Measurements from ENCODE around the gene DNAH17. TPM values are rescaled to one million over a fixed set of nuclear protein-coding genes. Genes with fewer than 3 reads are reported as not detected.

The DNAH17 gene
- total RNA-seq, result under 1 TPM; 0.05 to 0.08 (median 0.05) TPM

- Mint-ChIP-seq H3K4me3 (no peak within 1 kb of the TSS), H3K36me3 (ENCODE audit: insufficient read depth) (no peaks in the 10 kb centered on the region), H3K27me3 (ENCODE audit: low read depth) (no peaks in the 10 kb centered on the region), H3K9me3 (no peaks in the 10 kb centered on the region), H3K4me1 (ENCODE audit: low read depth) (no peaks in the 10 kb centered on the region)
- DNase-seq, result no peak
- ATAC-seq, result no peak
These were observed at the start of gene DNAH17 for GRCh38 chr17:78577296-78577695. Gene DNAH17 (minus strand): TSS chr17:78577396. CDS start chr17:78575057, 2,339 bp downstream.

- no peaks in the 10 kb centered on the region for H3K27me3 Mint-ChIP-seq (ENCODE audit: low read depth)
- no peaks in the 10 kb centered on the region for H3K4me1 Mint-ChIP-seq (ENCODE audit: low read depth)
- no peak overlapping the region for H3K4me3 Mint-ChIP-seq
- no peak for ATAC-seq
- DNase-seq, result no peak
- H3K9me3 Mint-ChIP-seq, result no peaks in the 10 kb centered on the region
- no peaks in the 10 kb centered on the region for H3K36me3 Mint-ChIP-seq (ENCODE audit: insufficient read depth)
These were observed 47.3 kb upstream of the DNAH17 start for GRCh38 chr17:78624324-78625151.

- Mint-ChIP-seq H3K9me3 (no peaks in the 10 kb centered on the region), H3K27me3 (ENCODE audit: low read depth) (no peaks in the 10 kb centered on the region), H3K4me1 (ENCODE audit: low read depth) (no peaks in the 10 kb centered on the region), H3K36me3 (ENCODE audit: insufficient read depth) (no peaks in the 10 kb centered on the region), H3K4me3 (no peak overlapping the region)
- no peak for DNase-seq
- no peak for ATAC-seq
These were observed 46.3 kb upstream of the DNAH17 start for GRCh38 chr17:78623541-78623940.

GRCh38 chr17:78622491-78623265 lies 45.5 kb upstream of the DNAH17 start:
- Mint-ChIP-seq H3K9me3 (no peaks in the 10 kb centered on the region), H3K4me1 (ENCODE audit: low read depth) (no peaks in the 10 kb centered on the region), H3K4me3 (no peak overlapping the region), H3K36me3 (ENCODE audit: insufficient read depth) (no peaks in the 10 kb centered on the region), H3K27me3 (ENCODE audit: low read depth) (no peaks in the 10 kb centered on the region)
- no peak for DNase-seq
- ATAC-seq, result no peak

GRCh38 chr17:78621720-78622490 lies 44.7 kb upstream of the DNAH17 start:
- no peak for ATAC-seq
- H3K27me3 Mint-ChIP-seq (ENCODE audit: low read depth), result no peaks in the 10 kb centered on the region
- no peaks in the 10 kb centered on the region for H3K9me3 Mint-ChIP-seq
- H3K4me1 Mint-ChIP-seq (ENCODE audit: low read depth), result no peaks in the 10 kb centered on the region
- H3K36me3 Mint-ChIP-seq (ENCODE audit: insufficient read depth), result no peaks in the 10 kb centered on the region
- H3K4me3 Mint-ChIP-seq, result no peak overlapping the region
- DNase-seq, result no peak

GRCh38 chr17:78620099-78620498 lies 42.9 kb upstream of the DNAH17 start:
- no peaks in the 10 kb centered on the region for H3K27me3 Mint-ChIP-seq (ENCODE audit: low read depth)

GRCh38 chr17:78619334-78619733 lies 42.1 kb upstream of the DNAH17 start:
- Mint-ChIP-seq H3K27me3 (ENCODE audit: low read depth) (no peaks in the 10 kb centered on the region), H3K36me3 (ENCODE audit: insufficient read depth) (no peaks in the 10 kb centered on the region), H3K4me1 (ENCODE audit: low read depth) (no peaks in the 10 kb centered on the region), H3K4me3 (no peak overlapping the region), H3K9me3 (no peaks in the 10 kb centered on the region)
- no peak for DNase-seq
- no peak for ATAC-seq

More at GRCh38 chr17:78620099-78620498, 42.9 kb upstream of the DNAH17 start:
- DNase-seq (no peak), ATAC-seq (no peak)
- no peak overlapping the region for H3K4me3 Mint-ChIP-seq
- H3K36me3 Mint-ChIP-seq (ENCODE audit: insufficient read depth), result no peaks in the 10 kb centered on the region
- no peaks in the 10 kb centered on the region for H3K4me1 Mint-ChIP-seq (ENCODE audit: low read depth)
- H3K9me3 Mint-ChIP-seq, result no peaks in the 10 kb centered on the region

GRCh38 chr17:78618264-78619066 lies 41.3 kb upstream of the DNAH17 start:
- no peaks in the 10 kb centered on the region for H3K36me3 Mint-ChIP-seq (ENCODE audit: insufficient read depth)
- DNase-seq, result no peak
- no peak for ATAC-seq
- H3K27me3 Mint-ChIP-seq (ENCODE audit: low read depth), result no peaks in the 10 kb centered on the region
- H3K4me3 Mint-ChIP-seq, result no peak overlapping the region
- no peaks in the 10 kb centered on the region for H3K9me3 Mint-ChIP-seq
- no peaks in the 10 kb centered on the region for H3K4me1 Mint-ChIP-seq (ENCODE audit: low read depth)

- ATAC-seq (no peak), DNase-seq (no peak)
- Mint-ChIP-seq H3K4me1 (ENCODE audit: low read depth) (no peaks in the 10 kb centered on the region), H3K9me3 (no peaks in the 10 kb centered on the region), H3K4me3 (no peak overlapping the region), H3K36me3 (ENCODE audit: insufficient read depth) (no peaks in the 10 kb centered on the region), H3K27me3 (ENCODE audit: low read depth) (no peaks in the 10 kb centered on the region)
These were observed 40.4 kb upstream of the DNAH17 start for GRCh38 chr17:78617511-78618061.

GRCh38 chr17:78616946-78617345 lies 39.8 kb upstream of the DNAH17 start:
- DNase-seq, result no peak
- H3K27me3 Mint-ChIP-seq (ENCODE audit: low read depth), result no peaks in the 10 kb centered on the region
- no peaks in the 10 kb centered on the region for H3K9me3 Mint-ChIP-seq
- H3K36me3 Mint-ChIP-seq (ENCODE audit: insufficient read depth), result no peaks in the 10 kb centered on the region
- H3K4me3 Mint-ChIP-seq, result no peak overlapping the region
- no peak for ATAC-seq
- no peaks in the 10 kb centered on the region for H3K4me1 Mint-ChIP-seq (ENCODE audit: low read depth)

- no peaks in the 10 kb centered on the region for H3K27me3 Mint-ChIP-seq (ENCODE audit: low read depth)
- H3K9me3 Mint-ChIP-seq, result no peaks in the 10 kb centered on the region
- H3K4me3 Mint-ChIP-seq, result no peak overlapping the region
- no peaks in the 10 kb centered on the region for H3K4me1 Mint-ChIP-seq (ENCODE audit: low read depth)
- ATAC-seq (no peak), DNase-seq (no peak)
- no peaks in the 10 kb centered on the region for H3K36me3 Mint-ChIP-seq (ENCODE audit: insufficient read depth)
These were observed 38.4 kb upstream of the DNAH17 start for GRCh38 chr17:78615631-78616030.

- H3K4me1 Mint-ChIP-seq (ENCODE audit: low read depth), result no peaks in the 10 kb centered on the region
- H3K27me3 Mint-ChIP-seq (ENCODE audit: low read depth), result no peaks in the 10 kb centered on the region
- H3K9me3 Mint-ChIP-seq, result no peaks in the 10 kb centered on the region
- DNase-seq (no peak), ATAC-seq (no peak)
- H3K4me3 Mint-ChIP-seq, result no peak overlapping the region
- H3K36me3 Mint-ChIP-seq (ENCODE audit: insufficient read depth), result no peaks in the 10 kb centered on the region
These were observed 36.2 kb upstream of the DNAH17 start for GRCh38 chr17:78613416-78613815.

GRCh38 chr17:78611607-78612006 lies 34.4 kb upstream of the DNAH17 start:
- no peaks in the 10 kb centered on the region for H3K9me3 Mint-ChIP-seq
- ATAC-seq, result no peak
- no peaks in the 10 kb centered on the region for H3K27me3 Mint-ChIP-seq (ENCODE audit: low read depth)
- H3K36me3 Mint-ChIP-seq (ENCODE audit: insufficient read depth), result no peaks in the 10 kb centered on the region
- DNase-seq, result no peak
- H3K4me3 Mint-ChIP-seq, result no peak overlapping the region
- no peaks in the 10 kb centered on the region for H3K4me1 Mint-ChIP-seq (ENCODE audit: low read depth)

All from activated T-cell treated with anti-CD3 and anti-CD28 coated beads, Interleukin-2, amount 50 U/mL, for 4 hours (primary cell).